ENCODE results near the gene SURF6. TPM values are rescaled to one million over a fixed set of nuclear protein-coding genes. Genes with fewer than 3 reads are reported as not detected.

SURF6 gene
- total RNA-seq, 1 experiment from 2014 or later, result 16.1 TPM

DNA sequence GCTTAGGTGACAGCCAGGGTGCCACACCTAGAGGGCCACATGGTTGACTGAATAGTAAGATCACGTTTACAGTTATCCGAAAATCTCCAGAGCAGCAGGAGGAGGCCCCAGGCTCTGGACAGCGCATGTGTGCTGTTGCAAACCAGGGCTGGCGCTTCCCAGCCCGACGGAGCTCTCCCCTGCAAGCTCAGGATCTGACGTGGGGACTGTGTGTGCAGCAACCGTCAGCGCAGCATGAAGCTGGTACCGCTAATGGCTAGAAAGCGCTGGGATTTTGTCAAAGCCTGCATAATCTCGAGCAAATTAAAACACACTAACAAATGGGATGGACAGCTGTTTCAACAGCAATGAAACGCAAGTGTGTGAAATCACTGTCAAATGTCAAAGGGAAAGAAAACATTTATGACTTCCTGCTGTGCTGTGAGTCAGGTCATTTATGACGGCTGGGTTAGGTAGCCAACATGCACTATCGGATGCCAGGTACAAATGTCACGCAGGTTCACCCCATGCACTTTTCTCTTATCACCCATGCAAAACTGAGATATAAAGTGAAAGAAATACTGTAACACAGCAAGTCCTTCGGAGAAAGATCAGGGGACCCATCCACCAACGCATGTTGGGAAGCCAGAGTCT is 32.4 kb upstream of the SURF6 start:
- ATAC-seq (no peak), DNase-seq (ENCODE audit: low read depth, low spot score) (no peak)
- in situ Hi-C loops (cut with HindIII; ENCODE audit: low pct_unique_long_range_greater_than_20kb, low sequenced_read_pairs), result no loop called here
- BruUV-seq (replicated peaks), result no TSS peak
- Histone ChIP-seq H3K27ac (ENCODE audit: low read length) (no peak overlapping the region), H3K36me3 (ENCODE audit: control insufficient read depth, insufficient read depth, low read length) (peaks cover 6% of the 10 kb centered on the region; the same call in 1 of the 2 replicates), H3K4me1 (ENCODE audit: control insufficient read depth, insufficient read depth, low read length) (peaks cover 13% of the 10 kb centered on the region), H3K27me3 (ENCODE audit: control insufficient read depth, insufficient read depth, low read length) (no peaks in the 10 kb centered on the region), H3K9me3 (ENCODE audit: control insufficient read depth, insufficient read depth, low read depth, low read length) (no peaks in the 10 kb centered on the region), H3K4me3 (ENCODE audit: low read depth in 2 of 2, low read length in 2 of 2) (no peak overlapping the region)
- intact Hi-C loops (cut with micrococcal nuclease; ENCODE audit: unreplicated experiment), result no loop called here
- POLR2A ChIA-PET, result no interaction called here
- TF ChIP-seq TCF7L2 (IDR thresholded peaks at IDR 0.05; ENCODE audit: low read depth, low read length) (no peak), POLR2AphosphoS5 (IDR thresholded peaks at IDR 0.05; ENCODE audit: low read depth, low read length) (no peak), SIN3A (IDR thresholded peaks at IDR 0.05; ENCODE audit: borderline replicate concordance, insufficient read depth, low read depth, low read length) (no peak)
- TF ChIP-seq, protein P1, sequence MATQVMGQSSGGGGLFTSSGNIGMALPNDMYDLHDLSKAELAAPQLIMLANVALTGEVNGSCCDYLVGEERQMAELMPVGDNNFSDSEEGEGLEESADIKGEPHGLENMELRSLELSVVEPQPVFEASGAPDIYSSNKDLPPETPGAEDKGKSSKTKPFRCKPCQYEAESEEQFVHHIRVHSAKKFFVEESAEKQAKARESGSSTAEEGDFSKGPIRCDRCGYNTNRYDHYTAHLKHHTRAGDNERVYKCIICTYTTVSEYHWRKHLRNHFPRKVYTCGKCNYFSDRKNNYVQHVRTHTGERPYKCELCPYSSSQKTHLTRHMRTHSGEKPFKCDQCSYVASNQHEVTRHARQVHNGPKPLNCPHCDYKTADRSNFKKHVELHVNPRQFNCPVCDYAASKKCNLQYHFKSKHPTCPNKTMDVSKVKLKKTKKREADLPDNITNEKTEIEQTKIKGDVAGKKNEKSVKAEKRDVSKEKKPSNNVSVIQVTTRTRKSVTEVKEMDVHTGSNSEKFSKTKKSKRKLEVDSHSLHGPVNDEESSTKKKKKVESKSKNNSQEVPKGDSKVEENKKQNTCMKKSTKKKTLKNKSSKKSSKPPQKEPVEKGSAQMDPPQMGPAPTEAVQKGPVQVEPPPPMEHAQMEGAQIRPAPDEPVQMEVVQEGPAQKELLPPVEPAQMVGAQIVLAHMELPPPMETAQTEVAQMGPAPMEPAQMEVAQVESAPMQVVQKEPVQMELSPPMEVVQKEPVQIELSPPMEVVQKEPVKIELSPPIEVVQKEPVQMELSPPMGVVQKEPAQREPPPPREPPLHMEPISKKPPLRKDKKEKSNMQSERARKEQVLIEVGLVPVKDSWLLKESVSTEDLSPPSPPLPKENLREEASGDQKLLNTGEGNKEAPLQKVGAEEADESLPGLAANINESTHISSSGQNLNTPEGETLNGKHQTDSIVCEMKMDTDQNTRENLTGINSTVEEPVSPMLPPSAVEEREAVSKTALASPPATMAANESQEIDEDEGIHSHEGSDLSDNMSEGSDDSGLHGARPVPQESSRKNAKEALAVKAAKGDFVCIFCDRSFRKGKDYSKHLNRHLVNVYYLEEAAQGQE (IDR thresholded peaks at IDR 0.05; ENCODE audit: insufficient read depth in 1 of 2, low read depth in 2 of 2, low read length in 1 of 2), result no peak
- TF ChIP-seq, protein P2, sequence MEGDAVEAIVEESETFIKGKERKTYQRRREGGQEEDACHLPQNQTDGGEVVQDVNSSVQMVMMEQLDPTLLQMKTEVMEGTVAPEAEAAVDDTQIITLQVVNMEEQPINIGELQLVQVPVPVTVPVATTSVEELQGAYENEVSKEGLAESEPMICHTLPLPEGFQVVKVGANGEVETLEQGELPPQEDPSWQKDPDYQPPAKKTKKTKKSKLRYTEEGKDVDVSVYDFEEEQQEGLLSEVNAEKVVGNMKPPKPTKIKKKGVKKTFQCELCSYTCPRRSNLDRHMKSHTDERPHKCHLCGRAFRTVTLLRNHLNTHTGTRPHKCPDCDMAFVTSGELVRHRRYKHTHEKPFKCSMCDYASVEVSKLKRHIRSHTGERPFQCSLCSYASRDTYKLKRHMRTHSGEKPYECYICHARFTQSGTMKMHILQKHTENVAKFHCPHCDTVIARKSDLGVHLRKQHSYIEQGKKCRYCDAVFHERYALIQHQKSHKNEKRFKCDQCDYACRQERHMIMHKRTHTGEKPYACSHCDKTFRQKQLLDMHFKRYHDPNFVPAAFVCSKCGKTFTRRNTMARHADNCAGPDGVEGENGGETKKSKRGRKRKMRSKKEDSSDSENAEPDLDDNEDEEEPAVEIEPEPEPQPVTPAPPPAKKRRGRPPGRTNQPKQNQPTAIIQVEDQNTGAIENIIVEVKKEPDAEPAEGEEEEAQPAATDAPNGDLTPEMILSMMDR (IDR thresholded peaks at IDR 0.05), result no peak
- CTCF ChIA-PET, result no interaction called here

DNA sequence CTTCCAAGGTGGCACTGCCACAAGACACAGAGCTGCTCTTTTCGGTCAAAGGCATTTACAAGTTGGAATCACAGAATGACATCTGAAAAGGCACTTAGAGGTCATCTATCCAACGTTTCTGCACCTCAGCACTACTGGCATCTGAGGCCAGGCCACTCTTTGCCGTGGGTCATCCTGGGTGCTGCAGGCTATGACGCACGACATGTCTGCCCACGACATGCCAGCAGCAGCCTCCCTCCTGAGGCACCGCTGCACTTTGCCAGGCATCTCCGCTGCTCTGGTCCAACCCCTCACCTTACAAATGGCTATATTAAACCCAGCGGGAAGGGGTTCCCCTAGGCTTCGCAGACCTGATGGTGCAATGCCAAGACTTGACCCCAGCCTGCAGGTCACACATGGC is 31.8 kb upstream of the SURF6 start:
- Histone ChIP-seq H3K9me3 (ENCODE audit: control insufficient read depth, insufficient read depth, low read depth, low read length) (no peaks in the 10 kb centered on the region), H3K4me3 (ENCODE audit: low read depth in 2 of 2, low read length in 2 of 2) (no peak overlapping the region), H3K36me3 (ENCODE audit: control insufficient read depth, insufficient read depth, low read length) (peaks cover 6% of the 10 kb centered on the region; the same call in 1 of the 2 replicates), H3K27me3 (ENCODE audit: control insufficient read depth, insufficient read depth, low read length) (no peaks in the 10 kb centered on the region), H3K27ac (ENCODE audit: low read length) (no peak overlapping the region), H3K4me1 (ENCODE audit: control insufficient read depth, insufficient read depth, low read length) (peaks cover 13% of the 10 kb centered on the region)
- intact Hi-C loops (cut with micrococcal nuclease; ENCODE audit: unreplicated experiment) (no loop called here), in situ Hi-C loops (cut with HindIII; ENCODE audit: low pct_unique_long_range_greater_than_20kb, low sequenced_read_pairs) (no loop called here)
- no peak for ATAC-seq
- no TSS peak for BruUV-seq (replicated peaks)
- DNase-seq (ENCODE audit: low read depth, low spot score), result no peak
- ChIA-PET POLR2A (no interaction called here), CTCF (no interaction called here)
- TF ChIP-seq SIN3A (IDR thresholded peaks at IDR 0.05; ENCODE audit: borderline replicate concordance, insufficient read depth, low read depth, low read length) (no peak), TCF7L2 (IDR thresholded peaks at IDR 0.05; ENCODE audit: low read depth, low read length) (no peak), POLR2AphosphoS5 (IDR thresholded peaks at IDR 0.05; ENCODE audit: low read depth, low read length) (no peak)
- TF ChIP-seq, protein P1 (IDR thresholded peaks at IDR 0.05; ENCODE audit: insufficient read depth in 1 of 2, low read depth in 2 of 2, low read length in 1 of 2), result no peak
- TF ChIP-seq, protein P2 (IDR thresholded peaks at IDR 0.05), result no peak
